ENCODE data around the gene NIF3L1.

- TF ChIP-seq CTCF (IDR thresholded peaks at IDR 0.05) (no peak), MAX (IDR thresholded peaks at IDR 0.05) (no peak), EP300 (IDR thresholded peaks at IDR 0.05) (no peak), MAFK (IDR thresholded peaks at IDR 0.05; ENCODE audit: partially characterized antibody) (no peak), ELK1 (IDR thresholded peaks at IDR 0.05; ENCODE audit: low read depth, low read length) (no peak), RAD21 (conservative IDR thresholded peaks at IDR 0.05 in 1 of 2, IDR thresholded peaks at IDR 0.05 in 1 of 2) (no peak), RFX5 (IDR thresholded peaks at IDR 0.05) (no peak), JUNB (IDR thresholded peaks at IDR 0.05) (no peak)
Observed at GRCh38 chr2:200845669-200846325, 43.4 kb upstream of the NIF3L1 start.

All from A549 (cell line).